GM20431 (cell line): ENCODE results near the gene FNIP2.
"Not testable (repeated sequence)": the region's sequence is repeated elsewhere in the genome, so short reads cannot be mapped to it uniquely, and the experiment has no call there.

Experiments used
- in situ Hi-C: fragments of 300-500 bp; cut with MseI, MboI; formaldehyde crosslinking; loops from one replicate; pipeline ENCODE4 v1.15.0; 2020; ENCODE audit warnings: low sequenced_read_pairs; ENCODE audit not compliant: unreplicated experiment

Gene FNIP2

GRCh38 chr4:158858410-158859199 is 89.8 kb downstream of the FNIP2 start:
- in situ Hi-C loops = loop anchor here (10.0 to 25.0 kb wide), 2 partner anchors 316 to 579 kb away; no protein-coding TSS in a partner anchor

- in situ Hi-C loops = loop anchor here (10.0 to 25.0 kb wide), 2 partner anchors 315 to 578 kb away; no protein-coding TSS in a partner anchor
These were observed 90.8 kb downstream of the FNIP2 start for GRCh38 chr4:158859661-158860060.

- in situ Hi-C loops = loop anchor here (25.0 kb wide), 1 partner anchor 576 kb away; no protein-coding TSS in a partner anchor
These were observed 92.0 kb downstream of the FNIP2 start for GRCh38 chr4:158860856-158861255.

DNA sequence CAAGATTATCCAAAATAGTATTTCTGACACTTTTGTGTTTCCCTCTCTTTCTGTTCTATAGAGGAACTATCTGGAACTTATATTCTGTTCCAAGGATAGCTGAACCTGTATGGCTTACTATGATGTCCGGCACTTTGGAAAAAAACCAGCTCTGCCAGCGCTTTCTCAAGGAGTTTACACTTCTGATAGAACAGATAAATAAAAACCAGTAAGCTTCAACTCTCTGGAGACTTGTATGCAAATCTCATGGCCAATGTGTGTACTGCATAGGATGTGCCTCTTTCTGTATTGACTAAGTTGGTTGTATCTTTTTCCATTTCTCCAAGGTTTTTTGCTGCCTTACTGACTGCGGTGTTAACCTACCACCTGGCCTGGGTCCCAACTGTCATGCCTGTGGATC is 92.5 kb downstream of the FNIP2 start:
- in situ Hi-C loops = loop anchor here (25.0 kb wide), 1 partner anchor 576 kb away; no protein-coding TSS in a partner anchor

GRCh38 chr4:158861766-158862165 is 92.9 kb downstream of the FNIP2 start:
- in situ Hi-C loops = loop anchor here (25.0 kb wide), 1 partner anchor 576 kb away; no protein-coding TSS in a partner anchor

DNA sequence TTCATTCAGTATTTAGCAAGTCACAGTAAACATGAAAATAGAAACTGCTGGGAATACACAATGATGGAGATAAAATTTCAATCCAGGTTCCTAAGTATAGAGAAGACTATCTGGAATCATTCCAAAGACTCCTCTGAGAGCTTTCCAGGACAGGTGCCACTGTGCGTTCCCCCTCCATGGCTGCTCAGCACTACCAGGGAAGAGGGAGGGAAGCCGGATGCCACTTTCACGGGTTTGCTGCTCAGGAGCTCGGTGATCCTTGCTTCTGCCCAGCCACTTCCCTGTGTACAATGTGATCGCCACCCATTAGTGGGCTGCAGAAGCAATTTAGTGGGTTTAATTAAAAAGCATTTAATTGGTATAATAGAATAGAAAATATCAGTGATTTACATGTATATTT is 94.5 kb downstream of the FNIP2 start:
- in situ Hi-C loops = loop anchor here (25.0 kb wide), 1 partner anchor 574 kb away; no protein-coding TSS in a partner anchor

GRCh38 chr4:158865520-158866177 is 96.8 kb downstream of the FNIP2 start:
- in situ Hi-C loops = loop anchor here (25.0 kb wide), 1 partner anchor 572 kb away; no protein-coding TSS in a partner anchor

DNA sequence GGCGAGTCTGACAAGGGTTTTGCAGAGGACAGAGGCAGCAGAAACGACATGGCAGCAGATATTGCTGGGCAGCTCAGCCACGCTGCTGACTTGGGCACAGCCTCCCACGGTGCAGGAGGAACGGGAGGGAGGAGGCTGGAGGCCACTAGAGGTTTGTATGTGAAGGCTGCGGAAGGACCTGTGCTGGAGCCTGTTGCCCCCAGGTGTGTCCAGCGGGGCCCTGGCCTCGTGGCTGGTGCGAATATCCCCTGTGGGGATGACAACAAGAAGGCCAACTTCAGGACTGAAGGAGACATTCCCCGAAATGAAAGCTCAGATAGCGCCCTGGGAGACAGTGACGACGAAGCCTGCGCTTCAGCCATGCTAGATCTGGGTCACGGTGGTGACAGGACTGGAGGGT is 100.2 kb downstream of the FNIP2 start:
- in situ Hi-C loops = loop anchor here (25.0 kb wide), 1 partner anchor 568 kb away; no protein-coding TSS in a partner anchor

DNA sequence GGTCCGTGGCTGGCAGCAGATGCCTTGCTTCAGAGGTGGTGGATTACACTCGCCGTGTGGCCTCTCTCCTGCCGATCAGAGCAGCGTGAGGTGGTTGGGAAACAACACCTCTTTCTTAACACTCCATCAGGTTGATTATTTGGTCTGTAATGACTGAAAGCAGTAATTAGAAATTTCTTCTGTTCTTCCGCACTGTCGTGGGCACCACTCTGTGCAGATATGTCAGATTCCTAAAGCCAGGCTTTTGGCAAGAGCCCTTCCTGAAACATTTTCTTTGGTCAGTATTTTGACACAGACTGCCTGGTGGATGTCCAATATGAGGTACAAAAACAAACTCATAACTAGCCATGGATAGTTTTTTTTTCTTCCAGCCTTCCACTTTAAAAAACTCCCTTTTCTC is 100.9 kb downstream of the FNIP2 start:
- in situ Hi-C loops = loop anchor here (25.0 kb wide), 1 partner anchor 568 kb away; no protein-coding TSS in a partner anchor

DNA sequence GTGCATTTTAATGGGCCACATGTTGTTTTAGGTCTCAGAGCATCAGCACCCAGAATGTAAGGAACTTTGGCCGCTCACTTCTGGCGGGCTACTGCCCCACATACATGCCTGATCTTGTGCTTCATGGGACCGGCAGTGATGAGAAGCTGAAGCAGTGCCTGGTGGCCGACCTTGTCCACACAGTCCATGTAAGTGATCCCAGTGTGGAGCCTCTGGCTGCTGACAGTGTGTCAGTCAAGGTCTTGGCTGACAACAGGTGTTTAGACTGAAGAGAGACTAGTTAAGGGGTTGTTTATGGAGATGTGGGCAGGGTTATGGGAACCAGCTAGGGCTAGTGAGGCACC is 101.4 kb downstream of the FNIP2 start:
- in situ Hi-C loops = loop anchor here (25.0 kb wide), 1 partner anchor 567 kb away; no protein-coding TSS in a partner anchor

DNA sequence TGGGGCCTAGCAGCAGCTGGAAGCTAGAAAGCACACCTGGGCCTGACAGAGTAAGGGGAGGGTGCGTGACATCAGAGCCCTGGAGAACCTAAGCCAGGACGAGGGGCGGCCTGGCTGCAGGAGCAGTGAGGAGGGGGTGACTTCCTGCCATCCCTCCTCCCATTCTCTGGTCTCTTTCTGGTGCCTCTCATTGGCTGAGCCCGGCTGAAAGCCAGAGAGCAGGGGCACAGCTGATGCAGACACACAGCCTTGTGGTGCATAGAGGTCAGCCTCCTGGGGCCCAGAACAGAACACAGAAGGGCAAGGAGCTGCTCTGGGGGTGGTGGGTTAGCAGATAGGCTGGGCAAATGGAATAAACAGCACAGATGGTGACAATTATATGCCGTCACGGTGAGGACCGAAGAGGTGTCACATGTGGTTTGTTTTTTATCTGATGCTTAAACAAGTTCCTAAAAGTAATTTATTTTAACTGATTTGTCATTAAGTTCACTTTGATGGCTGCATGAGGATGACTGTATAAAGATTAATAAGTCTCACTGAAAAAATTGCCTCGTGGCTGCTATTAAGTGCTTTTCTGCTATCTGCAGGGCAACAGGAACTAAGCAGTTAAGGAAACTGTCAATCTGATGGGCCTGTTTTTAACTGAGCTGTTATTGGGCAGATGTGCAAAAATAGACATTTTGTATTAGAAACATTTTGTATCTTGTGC is 102.0 kb downstream of the FNIP2 start:
- in situ Hi-C loops = loop anchor here (25.0 kb wide), 1 partner anchor 567 kb away; no protein-coding TSS in a partner anchor

DNA sequence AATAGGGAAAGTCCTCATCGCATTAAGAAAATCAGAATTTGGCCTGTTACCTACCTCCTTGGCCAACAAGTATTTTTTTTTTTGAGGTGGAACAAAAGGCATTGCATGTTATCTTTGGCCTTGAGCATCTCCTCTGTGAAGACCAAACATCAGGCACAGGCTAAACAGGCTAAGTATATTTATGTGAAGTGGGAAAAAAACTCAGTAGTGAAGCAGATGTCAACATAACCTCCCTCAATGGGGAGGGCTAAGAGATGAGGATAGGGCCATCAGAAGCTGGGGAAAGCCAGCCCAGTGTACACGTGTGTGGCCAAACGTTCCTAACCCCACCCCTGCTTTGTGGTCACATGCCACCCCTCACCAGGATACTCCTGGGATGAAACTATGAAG is 102.5 kb downstream of the FNIP2 start:
- in situ Hi-C loops = loop anchor here (25.0 kb wide), 1 partner anchor 566 kb away; no protein-coding TSS in a partner anchor

DNA sequence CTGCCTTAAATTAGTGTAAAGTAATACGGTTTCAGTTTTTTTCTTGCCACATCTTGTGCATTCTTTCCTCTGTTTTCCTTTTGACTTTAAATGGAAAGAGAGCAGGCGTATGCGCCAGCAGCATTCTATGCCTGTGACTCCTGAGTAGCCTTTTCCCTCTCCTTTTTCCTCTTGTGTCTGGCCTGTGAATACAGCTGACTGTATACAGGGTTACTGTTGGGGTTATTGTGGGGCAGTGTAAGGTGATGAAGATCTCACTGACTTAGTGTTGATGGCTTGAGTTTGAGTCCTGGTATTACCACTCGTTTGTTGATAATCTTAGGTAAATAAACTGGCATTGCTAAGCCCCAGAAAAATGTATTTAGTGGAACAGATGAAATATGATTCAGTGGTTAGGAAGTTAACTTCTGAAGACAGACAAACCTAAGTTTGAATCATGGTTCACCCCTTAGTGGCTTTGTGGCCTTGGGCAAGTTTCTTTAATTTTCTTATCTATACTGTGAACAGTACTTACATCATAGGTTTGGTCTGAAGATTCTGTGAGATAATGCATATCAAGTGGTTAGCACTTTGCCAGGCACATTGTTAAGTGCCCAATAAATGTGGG is 105.1 kb downstream of the FNIP2 start:
- in situ Hi-C loops = loop anchor here (25.0 kb wide), 1 partner anchor 563 kb away; no protein-coding TSS in a partner anchor

- in situ Hi-C loops = no loop called here
These were observed 106.2 kb downstream of the FNIP2 start for GRCh38 chr4:158875026-158875425.

DNA sequence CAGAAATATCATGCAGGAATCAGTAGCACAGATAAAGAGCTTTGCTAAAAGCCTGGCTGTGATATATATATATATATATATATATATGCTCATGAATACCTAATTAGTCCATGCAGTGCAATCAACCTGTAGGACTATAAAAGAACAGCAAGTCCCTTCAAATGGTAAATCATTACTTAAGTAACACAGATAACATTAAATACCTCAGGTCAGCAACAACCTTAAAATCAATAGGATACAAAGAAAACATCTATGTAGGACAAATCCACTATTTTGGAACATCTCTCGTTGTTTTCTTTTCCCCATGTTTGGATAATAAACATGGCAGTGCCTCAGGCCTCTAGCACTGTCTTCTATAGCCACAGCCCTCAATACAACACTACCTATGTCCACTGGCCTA is 106.6 kb downstream of the FNIP2 start:
- in situ Hi-C loops = no loop called here

GRCh38 chr4:158877069-158877468 is 108.2 kb downstream of the FNIP2 start:
- in situ Hi-C loops = no loop called here

GRCh38 chr4:158882142-158882541 is 113.3 kb downstream of the FNIP2 start:
- in situ Hi-C loops = not testable (repeated sequence)

DNA sequence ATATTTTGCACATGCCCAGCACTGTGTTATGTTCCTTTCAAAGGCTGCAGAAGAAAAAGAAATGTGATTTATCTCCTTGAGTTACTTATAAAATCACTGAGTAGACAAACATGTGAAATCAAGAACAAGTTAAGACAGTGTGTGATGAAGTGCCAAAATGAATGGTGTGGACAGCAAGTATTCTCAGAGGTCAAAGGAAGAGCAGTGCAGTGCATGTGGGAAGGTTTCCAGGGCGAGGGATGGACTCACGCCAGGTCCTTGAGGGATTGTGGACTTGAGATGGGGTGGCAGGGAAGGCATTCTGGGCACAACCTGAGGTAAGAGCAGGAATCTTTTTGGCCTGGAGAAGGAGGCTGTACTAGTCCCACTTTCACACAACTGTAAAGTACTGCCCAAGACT is 115.5 kb downstream of the FNIP2 start:
- in situ Hi-C loops = no loop called here

DNA sequence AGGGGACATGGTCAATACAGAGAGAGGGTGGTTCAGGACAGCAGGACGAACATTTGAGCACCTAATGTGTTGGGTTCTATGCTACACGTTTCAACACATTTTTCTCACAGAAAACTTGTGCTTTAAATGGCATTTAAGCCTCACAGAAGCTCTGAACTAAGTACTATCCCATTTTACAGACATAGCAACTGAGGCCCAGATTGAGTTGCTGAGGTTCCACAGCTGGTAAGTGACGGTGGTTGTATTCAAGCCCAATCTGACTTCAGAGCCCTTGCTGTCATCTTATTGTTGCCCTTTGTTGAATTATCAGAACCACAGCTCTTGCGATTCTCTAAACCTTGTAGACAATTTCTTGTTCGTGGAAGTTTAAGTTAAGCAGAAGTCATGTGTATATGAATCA is 116.7 kb downstream of the FNIP2 start:
- in situ Hi-C loops = no loop called here

- in situ Hi-C loops = no loop called here
These were observed 121.5 kb downstream of the FNIP2 start for GRCh38 chr4:158890294-158890693.
